B cell (primary cell): ENCODE results near the gene DENND4B. TPM values are rescaled to one million over a fixed set of nuclear protein-coding genes. Genes with fewer than 3 reads are reported as not detected.
A peak's percentile ranks its signal among the peaks of the same experiment; 100 is the strongest.

Experiments
- ATAC-seq: fragments of 200-7000 bp; cut with Tn5 transposase; one replicate; pipeline ENCODE4 v1.10.0; 2021; ENCODE audit warnings: low read depth, mild to moderate bottlenecking, moderate number of reproducible peaks, moderate library complexity
- CTCF ChIA-PET: fragments of 350-600 bp; sonication (Branson Sonifier 250); formaldehyde crosslinking; loops from one replicate; lab custom pipeline; 2021; ENCODE audit warnings: antibody characterized with exemption, inconsistent platforms; lab: Charles Lee
- POLR2A ChIA-PET: fragments of 350-600 bp; sonication (Branson Sonifier 250); formaldehyde crosslinking; loops from one replicate; lab custom pipeline; 2021; ENCODE audit warnings: antibody characterized with exemption; lab: Charles Lee
- DNase-seq: peaks from one replicate; pipeline ENCODE4 v3.0.0; 2013
- H2AFZ ChIP-seq: 2 replicates; pipeline ENCODE4 v1.6.1; 2012; ENCODE audit warnings: mild to moderate bottlenecking, low read depth, low read length; ENCODE audit not compliant: insufficient read depth, poor library complexity, severe bottlenecking
- H3K27ac ChIP-seq, 2 donors: 1 replicate in 1 of 2; 2 replicates in 1 of 2; pipeline ENCODE4 v1.5.1; 2012 to 2013; ENCODE audit warnings: low read length in 2 of 2, mild to moderate bottlenecking in 2 of 2, moderate library complexity in 1 of 2
- H3K27me3 ChIP-seq, 4 experiments: fragments of 200-600 bp in 1 of 4; sonication (generic) in 1 of 4; replicated peaks in 1 of 4; 1 replicate in 2 of 4; 2 replicates in 2 of 4; pipeline versions ENCODE4 v1.6.1 to v1.7.0; 2013 to 2016; ENCODE audit warnings: low read length in 3 of 4, mild to moderate bottlenecking in 2 of 4, mixed read lengths in 1 of 4, moderate library complexity in 1 of 4; ENCODE audit not compliant: insufficient read depth in 4 of 4, control insufficient read depth in 3 of 4; ENCODE audit errors: control extremely low read depth in 1 of 4
- H3K36me3 ChIP-seq, 2 experiments: replicated peaks in 1 of 2; 1 replicate in 1 of 2; 2 replicates in 1 of 2; pipeline versions ENCODE4 v1.6.1 to v1.7.1; 2013; ENCODE audit warnings: low read length in 1 of 2; ENCODE audit not compliant: insufficient read depth in 2 of 2, control insufficient read depth in 1 of 2; ENCODE audit errors: control extremely low read depth in 1 of 2, extremely low read depth in 1 of 2
- H3K4me1 ChIP-seq, 2 donors: fragments of 200-600 bp in 1 of 2; sonication (generic) in 1 of 2; 1 replicate in 1 of 2; 2 replicates in 1 of 2; pipeline versions ENCODE4 v1.5.1 to v1.6.1; 2013 to 2017; ENCODE audit warnings: low read length in 2 of 2; ENCODE audit not compliant: control insufficient read depth in 2 of 2, insufficient read depth in 2 of 2
- H3K4me2 ChIP-seq: replicated peaks from 2 replicates; pipeline ENCODE3; 2012; ENCODE audit warnings: mild to moderate bottlenecking, low read depth, low read length; ENCODE audit not compliant: poor library complexity, severe bottlenecking
- H3K4me3 ChIP-seq, 5 experiments: fragments of 200-600 bp in 1 of 5; sonication (generic) in 1 of 5; 1 replicate in 3 of 5; 2 replicates in 2 of 5; pipeline versions ENCODE4 v1.5.1 to v1.7.0; 2011 to 2016; ENCODE audit warnings: low read length in 4 of 5, mild to moderate bottlenecking in 4 of 5, low read depth in 2 of 5, control low read depth in 1 of 5, moderate library complexity in 1 of 5; ENCODE audit not compliant: insufficient read depth in 1 of 5; ENCODE audit errors: control extremely low read depth in 1 of 5, extremely low read depth in 1 of 5
- H3K79me2 ChIP-seq: fragments of 200-600 bp; sonication (generic); one replicate; pipeline ENCODE4 v1.6.0; 2016; ENCODE audit warnings: low read length; ENCODE audit not compliant: control insufficient read depth, insufficient read depth
- H3K9ac ChIP-seq: fragments of 200-600 bp; sonication (generic); 2 replicates; pipeline ENCODE4 v1.6.1; 2017; ENCODE audit warnings: mild to moderate bottlenecking, low read length, moderate library complexity
- H3K9me3 ChIP-seq, 3 donors: one replicate each; pipeline versions ENCODE4 v1.6.1 to v1.7.1; 2013; ENCODE audit warnings: low read length in 2 of 3; ENCODE audit not compliant: control insufficient read depth in 2 of 3, insufficient read depth in 1 of 3; ENCODE audit errors: control extremely low read depth in 1 of 3
- H4K20me1 ChIP-seq: 2 replicates; pipeline ENCODE4 v1.6.0; 2012; ENCODE audit warnings: mild to moderate bottlenecking, low read length; ENCODE audit not compliant: insufficient read depth, control insufficient read depth, poor library complexity, severe bottlenecking
- H3K27ac Mint-ChIP-seq: one replicate; pipeline ENCODE4 v1.8.0; 2021; ENCODE audit warnings: mixed read lengths
- H3K27me3 Mint-ChIP-seq: one replicate; pipeline ENCODE4 v1.8.0; 2021; ENCODE audit warnings: mixed read lengths
- H3K4me1 Mint-ChIP-seq: one replicate; pipeline ENCODE4 v1.8.0; 2021; ENCODE audit warnings: mixed read lengths
- H3K4me3 Mint-ChIP-seq: one replicate; pipeline ENCODE4 v1.8.0; 2021; ENCODE audit warnings: mixed read lengths
- H3K9me3 Mint-ChIP-seq: one replicate; pipeline ENCODE4 v1.8.0; 2022; ENCODE audit warnings: mixed read lengths; ENCODE audit not compliant: insufficient read depth
- EZH2 ChIP-seq: IDR thresholded peaks from 2 replicates; pipeline ENCODE4 v1.6.1; 2012; ENCODE audit warnings: borderline replicate concordance, low read depth, mild to moderate bottlenecking, moderate library complexity, low read length; ENCODE audit not compliant: insufficient read depth, poor library complexity, severe bottlenecking
- WGBS: methylation state at CpG from one replicate; pipeline ENCODE4 v1.1.5; 2013; ENCODE audit warnings: missing lambda C conversion rate; ENCODE audit not compliant: insufficient coverage; 5-methylcytosine and 5-hydroxymethylcytosine counted together
- intact Hi-C: fragments of 100-400 bp; cut with micrococcal nuclease; formaldehyde crosslinking; loops from one replicate; pipeline ENCODE4 v1.10.0; 2022
- polyA plus RNA-seq: library from polyadenylated mRNA; depleted of rRNA; stranded (reverse); fragments of >200 nt; gene quantifications from 2 replicates; pipeline ENCODE4 v1.2.3, GENCODE V29; 2012
- total RNA-seq, 2 donors: library from RNA; stranded (reverse); fragments of 120-200 nt in 1 of 2; gene quantifications; 1 replicate in 1 of 2; 2 replicates in 1 of 2; pipeline versions ENCODE4 v1.2.3 to v1.2.4, GENCODE V29; 2013 to 2022
- TF ChIP-seq, protein P1 (sequence below): fragments of 200-600 bp; IDR thresholded peaks from one replicate; pipeline ENCODE4 v1.8.0; 2022; ENCODE audit warnings: antibody characterized with exemption, mild to moderate bottlenecking

DENND4B gene
- total and polyA plus RNA-seq, 2 donors (not counting 1 experiment from before 2014, with no cell fraction given): 275 to 389 TPM

DNA sequence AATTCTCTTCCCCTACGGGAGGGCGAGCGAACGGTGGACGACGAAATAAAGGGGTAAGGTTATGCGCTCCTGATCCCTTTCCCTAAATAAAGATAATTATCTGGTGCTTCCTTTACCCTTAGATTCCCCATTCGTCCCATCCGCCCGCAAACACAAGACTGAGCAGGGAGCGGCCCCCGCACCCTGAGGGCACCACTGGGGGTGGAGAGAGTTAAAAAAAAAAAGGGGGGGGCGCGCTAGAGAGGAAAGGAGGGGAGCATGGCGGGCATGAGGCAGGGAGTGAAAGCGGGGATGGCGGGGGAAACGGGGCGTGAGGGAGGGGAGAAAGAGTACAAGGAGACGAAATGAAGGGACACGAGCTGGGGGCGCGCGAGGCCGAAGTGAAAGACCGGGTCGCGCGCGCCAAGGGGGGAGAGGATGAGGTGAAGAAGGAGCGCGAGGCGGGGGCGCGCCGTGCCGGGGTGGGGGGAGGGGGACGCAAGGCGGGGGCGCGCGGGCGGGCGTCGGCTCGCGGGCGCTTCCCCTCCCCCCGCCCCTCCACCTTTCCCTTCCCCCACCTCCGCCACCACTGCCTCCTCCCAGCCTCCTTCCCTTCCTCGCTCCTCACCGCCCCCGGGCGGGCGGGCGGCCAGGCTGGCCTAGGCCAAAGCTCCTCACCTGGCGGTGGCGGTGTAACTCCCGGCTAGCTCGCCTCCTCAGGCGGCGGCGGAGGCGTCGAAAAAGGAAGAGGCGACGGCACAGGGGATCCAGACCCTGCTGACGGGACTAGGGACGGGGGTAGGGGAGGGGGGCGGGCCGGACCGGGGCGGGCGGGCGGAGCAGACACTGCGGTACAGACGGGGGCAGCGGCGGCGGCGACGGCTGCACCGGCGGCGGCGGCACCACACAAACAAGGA is 24.2 kb downstream of the DENND4B start:
- intact Hi-C loops: loop anchor here (2.0 to 5.0 kb wide), 7 partner anchors 40 to 705 kb away; partner anchors contain the start of genes ILF2, JTB, RAB13 and UBAP2L
- Mint-ChIP-seq H3K27me3 (no peaks in the 10 kb centered on the region), H3K4me3 (peak overlapping the region; percentile 95), H3K27ac (peak overlapping the region; percentile 99), H3K9me3 (no peaks in the 10 kb centered on the region), H3K4me1 (peaks cover 50% of the 10 kb centered on the region)
- peaks cover 37 to 39% of the 10 kb centered on the region in 2 donors for H3K4me1 ChIP-seq
- ChIA-PET CTCF (interaction anchor here (0.6 to 5.2 kb wide), 9 partner anchors 10 to 258 kb away, joined by 3 to 43 read pairs (median 6); partner anchors contain the start of genes CREB3L4, DENND4B and RAB13), POLR2A (interaction anchor here (0.5 to 6.5 kb wide), 15 partner anchors 17 to 226 kb away, joined by 3 to 124 read pairs (median 6); partner anchors contain the start of genes CREB3L4, CRTC2, DENND4B and INTS3)
- no peaks in the 10 kb centered on the region for H3K9me3 ChIP-seq
- TF ChIP-seq, protein P1, sequence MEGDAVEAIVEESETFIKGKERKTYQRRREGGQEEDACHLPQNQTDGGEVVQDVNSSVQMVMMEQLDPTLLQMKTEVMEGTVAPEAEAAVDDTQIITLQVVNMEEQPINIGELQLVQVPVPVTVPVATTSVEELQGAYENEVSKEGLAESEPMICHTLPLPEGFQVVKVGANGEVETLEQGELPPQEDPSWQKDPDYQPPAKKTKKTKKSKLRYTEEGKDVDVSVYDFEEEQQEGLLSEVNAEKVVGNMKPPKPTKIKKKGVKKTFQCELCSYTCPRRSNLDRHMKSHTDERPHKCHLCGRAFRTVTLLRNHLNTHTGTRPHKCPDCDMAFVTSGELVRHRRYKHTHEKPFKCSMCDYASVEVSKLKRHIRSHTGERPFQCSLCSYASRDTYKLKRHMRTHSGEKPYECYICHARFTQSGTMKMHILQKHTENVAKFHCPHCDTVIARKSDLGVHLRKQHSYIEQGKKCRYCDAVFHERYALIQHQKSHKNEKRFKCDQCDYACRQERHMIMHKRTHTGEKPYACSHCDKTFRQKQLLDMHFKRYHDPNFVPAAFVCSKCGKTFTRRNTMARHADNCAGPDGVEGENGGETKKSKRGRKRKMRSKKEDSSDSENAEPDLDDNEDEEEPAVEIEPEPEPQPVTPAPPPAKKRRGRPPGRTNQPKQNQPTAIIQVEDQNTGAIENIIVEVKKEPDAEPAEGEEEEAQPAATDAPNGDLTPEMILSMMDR: no peak
- no peak for TF ChIP-seq EZH2
- peak; percentile 16 for ATAC-seq
- DNase-seq: no peak
- no peaks in the 10 kb centered on the region for H3K27me3 ChIP-seq
- H3K79me2 ChIP-seq: peaks cover 66% of the 10 kb centered on the region
- peaks cover 0 to 11% of the 10 kb centered on the region in 2 experiments for H3K36me3 ChIP-seq
- peak overlapping the region; percentile 67 for H2AFZ ChIP-seq
- peak overlapping the region; percentile 72 to 91 for H3K27ac ChIP-seq
- H3K4me2 ChIP-seq: peak overlapping the region; percentile 92
- peak overlapping the region; percentile 73 for H3K9ac ChIP-seq
- H3K4me3 ChIP-seq: peak overlapping the region; percentile 69 to 85 (median 81)
- peaks cover 47% of the 10 kb centered on the region for H4K20me1 ChIP-seq
- WGBS: under 1% methylated on average over 31 of the region's 86 CpGs
